ENCODE measurements around the gene KERA. TPM values are rescaled to one million over a fixed set of nuclear protein-coding genes. Genes with fewer than 3 reads are reported as not detected.

Gene KERA
- total RNA-seq, 1 donor from 2014 or later = not detected

GRCh38 chr12:91001306-91001705 lies 56.5 kb downstream of the KERA start:
- no peak for DNase-seq (ENCODE audit: low read depth)
- TF ChIP-seq CTCF (conservative IDR thresholded peaks at IDR 0.05; ENCODE audit: low read depth, low read length) = no peak
- H3K4me3 ChIP-seq (ENCODE audit: low read depth, low read length) = no peak overlapping the region

Other genes with a start within 250 kb of the KERA start
- gene CCER1, start 102.8 kb downstream of the KERA start, total RNA-seq = not detected in 2 replicates
- gene EPYC, start 53.1 kb downstream of the KERA start, total RNA-seq = not detected in 2 replicates
- 0.29 and 0.69 TPM in 2 replicates for gene LUM, start 53.5 kb upstream of the KERA start, total RNA-seq
- gene DCN, start 124.8 kb upstream of the KERA start, total RNA-seq = 1.6 and 12.5 TPM in 2 replicates